Right lobe of liver (tissue), 6 donors: ENCODE results near the gene XPO6. TPM values are rescaled to one million over a fixed set of nuclear protein-coding genes. Genes with fewer than 3 reads are reported as not detected.

ENCODE experiments used
- ATAC-seq, 4 donors: fragments of 200-7000 bp; cut with Tn5 transposase; one replicate each; pipeline ENCODE4 v1.9.1; 2020; ENCODE audit warnings: mild to moderate bottlenecking in 4 of 4, moderate library complexity in 4 of 4
- DNase-seq, 3 donors: peaks; one replicate each; pipeline ENCODE4 v3.0.0-alpha.2; 2020
- H3K27ac ChIP-seq, 3 donors: fragments of 200-600 bp; one replicate each; pipeline ENCODE4 v1.8.0; 2022
- H3K27me3 ChIP-seq, 2 donors: fragments of 200-600 bp; one replicate each; pipeline ENCODE4 v1.8.0; 2022
- H3K36me3 ChIP-seq, 4 donors: fragments of 200-600 bp; sonication (generic) in 1 of 4; one replicate each; pipeline versions ENCODE4 v1.5.1 to v1.8.0; 2017 to 2022; ENCODE audit warnings: control low read depth in 1 of 4
- H3K4me1 ChIP-seq, 4 donors: fragments of 200-600 bp; sonication (generic) in 1 of 4; one replicate each; pipeline versions ENCODE4 v1.5.1 to v1.8.0; 2017 to 2022; ENCODE audit warnings: control low read depth in 1 of 4
- H3K4me3 ChIP-seq, 3 donors: fragments of 200-600 bp; one replicate each; pipeline ENCODE4 v1.8.0; 2022
- H3K9me3 ChIP-seq, 4 donors: fragments of 200-600 bp; sonication (generic) in 1 of 4; one replicate each; pipeline versions ENCODE4 v1.5.1 to v1.8.0; 2017 to 2022; ENCODE audit warnings: control low read depth in 1 of 4
- POLR2A ChIP-seq: fragments of 450-650 bp; IDR thresholded peaks from one replicate; pipeline ENCODE4 v1.6.1; 2017; ENCODE audit warnings: antibody characterized with exemption, mild to moderate bottlenecking
- WGBS: methylation state at CpG from one replicate; pipeline ENCODE4 v1.1.6; 2018; ENCODE audit warnings: low coverage, low lambda C conversion rate; ENCODE audit not compliant: insufficient coverage; ENCODE audit errors: missing lambda C conversion rate; 5-methylcytosine and 5-hydroxymethylcytosine counted together
- intact Hi-C, 2 donors: fragments of 100-400 bp; cut with DNase I; formaldehyde crosslinking; loops; one replicate each; pipeline versions ENCODE4 v1.11.2 to v1.14.1; 2022
- total RNA-seq, 6 experiments: library from RNA; depleted of rRNA in 2 of 6; stranded (reverse); fragments of >200 nt in 2 of 6; fragmentation: NEBNext Ultra II Directional in 3 of 6; extraction: Animal tissue kit (Norgen Biotek cat#: 25700) in 3 of 6; gene quantifications; one replicate each; pipeline versions ENCODE4 v1.1.0 to v1.2.4, GENCODE V29; 2016 to 2023
- TF ChIP-seq, protein P1 (sequence below), 4 donors: fragments of 200-600 bp in 3 of 4; fragments of 450-650 bp in 1 of 4; IDR thresholded peaks; one replicate each; pipeline versions ENCODE4 v1.5.1 to v1.8.0; 2016 to 2022; ENCODE audit warnings: antibody characterized with exemption in 4 of 4, mild to moderate bottlenecking in 2 of 4
- donor health status: DM: no; HTN: yes; CAD: no.
- donor health status: DM: no; HTN: no; CAD: no.
- donor health status: DM: no; HTN: no; CAD: no.
- donor health status: DM: no; HTN: yes; CAD: no.
- donor health status: DM: no; HTN: yes; CAD: no.

The XPO6 gene
- total RNA-seq, 6 experiments from 2014 or later, result 41.8 to 62.1 (median 51.3) TPM

DNA sequence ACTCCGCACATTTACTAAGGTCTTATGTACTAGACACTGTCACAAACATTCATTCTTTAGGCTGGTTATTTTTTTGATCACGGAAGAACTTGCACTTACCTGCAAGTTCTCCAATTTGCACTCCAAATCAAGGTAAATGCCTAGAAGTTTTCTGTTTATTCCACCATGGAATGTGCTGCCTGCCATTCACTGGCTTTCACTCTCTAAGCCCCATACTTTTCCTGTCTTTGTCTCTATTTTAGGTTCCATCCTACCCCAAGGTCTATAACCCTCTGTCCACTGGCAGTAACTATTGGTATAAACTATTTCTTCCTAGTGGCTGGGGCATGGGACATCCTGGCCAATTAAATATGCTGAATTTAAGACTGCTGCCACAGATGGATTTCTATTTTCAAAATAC, 15.9 kb downstream of the XPO6 start:
- TF ChIP-seq POLR2A, result no peak
- TF ChIP-seq, protein P1, sequence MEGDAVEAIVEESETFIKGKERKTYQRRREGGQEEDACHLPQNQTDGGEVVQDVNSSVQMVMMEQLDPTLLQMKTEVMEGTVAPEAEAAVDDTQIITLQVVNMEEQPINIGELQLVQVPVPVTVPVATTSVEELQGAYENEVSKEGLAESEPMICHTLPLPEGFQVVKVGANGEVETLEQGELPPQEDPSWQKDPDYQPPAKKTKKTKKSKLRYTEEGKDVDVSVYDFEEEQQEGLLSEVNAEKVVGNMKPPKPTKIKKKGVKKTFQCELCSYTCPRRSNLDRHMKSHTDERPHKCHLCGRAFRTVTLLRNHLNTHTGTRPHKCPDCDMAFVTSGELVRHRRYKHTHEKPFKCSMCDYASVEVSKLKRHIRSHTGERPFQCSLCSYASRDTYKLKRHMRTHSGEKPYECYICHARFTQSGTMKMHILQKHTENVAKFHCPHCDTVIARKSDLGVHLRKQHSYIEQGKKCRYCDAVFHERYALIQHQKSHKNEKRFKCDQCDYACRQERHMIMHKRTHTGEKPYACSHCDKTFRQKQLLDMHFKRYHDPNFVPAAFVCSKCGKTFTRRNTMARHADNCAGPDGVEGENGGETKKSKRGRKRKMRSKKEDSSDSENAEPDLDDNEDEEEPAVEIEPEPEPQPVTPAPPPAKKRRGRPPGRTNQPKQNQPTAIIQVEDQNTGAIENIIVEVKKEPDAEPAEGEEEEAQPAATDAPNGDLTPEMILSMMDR (IDR thresholded peaks at IDR 0.05), result no peak
- Histone ChIP-seq H3K27me3 (no peaks in the 10 kb centered on the region), H3K4me1 (no peaks in the 10 kb centered on the region), H3K4me3 (no peak overlapping the region), H3K36me3 (peaks cover 0 to 6% (median 2%) of the 10 kb centered on the region in 4 donors), H3K9me3 (no peaks in the 10 kb centered on the region), H3K27ac (no peak overlapping the region)
- DNase-seq (no peak), ATAC-seq (no peak)
- intact Hi-C loops, result no loop called here
- 100% methylated on average over 2 of the region's 2 CpGs for WGBS

DNA sequence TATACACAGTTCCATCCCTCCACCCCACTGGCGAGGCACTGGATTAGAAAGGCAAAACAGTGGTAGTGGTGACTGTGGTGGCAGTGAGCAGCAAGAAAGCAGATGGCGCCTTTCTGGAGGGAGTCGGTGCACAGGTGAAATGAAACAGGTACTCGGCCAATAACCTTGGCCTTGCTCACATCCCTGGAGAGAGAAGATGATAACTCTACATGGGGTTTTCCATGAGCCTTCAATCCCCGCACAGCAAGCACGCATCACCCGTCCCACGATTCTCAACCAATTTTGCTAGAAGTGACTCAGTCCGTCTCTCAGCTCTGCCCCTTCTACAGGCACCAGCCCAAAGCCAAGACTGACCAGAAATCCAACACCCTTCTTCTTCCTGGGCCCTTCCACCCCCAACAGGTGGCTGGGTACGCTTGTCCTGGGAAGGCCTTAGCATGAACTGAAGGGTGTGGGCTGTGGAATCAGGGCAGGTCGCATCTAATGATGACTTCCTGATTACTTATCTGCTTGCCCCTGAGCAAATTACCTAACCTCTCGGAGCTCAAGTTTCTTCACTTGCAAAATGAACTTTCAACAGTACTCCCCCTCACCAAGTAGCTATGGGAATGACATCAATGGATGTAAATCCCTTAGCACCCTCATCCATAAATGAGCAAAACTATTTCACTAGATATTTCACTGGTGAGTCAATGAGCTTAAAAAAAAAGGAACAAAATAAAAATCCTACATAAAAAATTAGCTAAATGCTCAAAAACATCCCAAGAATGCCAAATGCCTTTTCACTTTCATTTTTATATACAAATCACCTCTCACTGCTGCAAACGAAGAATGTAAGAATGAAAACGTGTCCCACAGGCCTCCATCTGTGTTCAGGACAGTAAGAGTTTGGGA, 18.0 kb downstream of the XPO6 start:
- DNase-seq (no peak), ATAC-seq (peak in 1 of 4 donors; percentile 18)
- TF ChIP-seq, protein P1 (IDR thresholded peaks at IDR 0.05), result no peak
- no peak for TF ChIP-seq POLR2A
- Histone ChIP-seq H3K27me3 (no peaks in the 10 kb centered on the region), H3K27ac (no peak overlapping the region), H3K9me3 (no peaks in the 10 kb centered on the region), H3K4me3 (no peak overlapping the region), H3K4me1 (no peaks in the 10 kb centered on the region), H3K36me3 (peaks cover 0 to 4% (median 0%) of the 10 kb centered on the region in 4 donors)
- intact Hi-C loops, result no loop called here
- 75% methylated on average over 12 of the region's 14 CpGs for WGBS

DNA sequence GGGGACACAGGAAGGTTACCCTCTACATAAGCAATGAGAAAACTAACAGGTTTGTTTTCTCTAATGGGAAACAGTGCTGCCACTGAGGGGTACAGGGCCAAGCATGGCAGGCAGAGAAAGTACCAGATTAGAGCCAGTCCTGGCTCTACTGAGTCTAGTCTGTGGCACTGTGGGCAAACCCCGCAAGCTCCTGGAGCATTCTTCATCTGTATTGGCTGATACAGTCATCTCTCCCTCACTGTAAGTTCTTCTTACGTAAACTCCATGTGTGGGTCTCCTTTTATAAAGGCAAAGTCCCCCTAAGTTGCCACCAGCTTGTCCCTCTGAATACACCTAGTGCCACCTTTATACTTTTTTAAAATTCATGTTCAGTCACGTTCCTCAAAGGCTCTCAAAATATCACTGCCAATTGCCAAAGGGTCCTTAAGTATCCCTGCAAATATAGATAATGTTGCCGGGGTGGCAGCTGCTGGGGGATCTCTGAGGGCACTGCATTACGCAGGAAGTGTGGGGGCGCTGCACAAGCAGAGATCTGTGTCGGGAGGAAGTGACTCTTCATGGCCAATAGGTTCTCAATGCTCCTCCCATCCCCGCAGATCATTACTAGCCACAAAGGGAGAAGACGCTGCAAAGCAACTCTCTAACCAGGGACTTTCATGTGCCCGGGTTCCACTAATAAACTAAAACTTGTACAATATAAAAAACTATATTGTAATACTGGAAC, 18.8 kb downstream of the XPO6 start:
- Histone ChIP-seq H3K36me3 (peaks cover 0 to 4% (median 0%) of the 10 kb centered on the region in 4 donors), H3K27me3 (no peaks in the 10 kb centered on the region), H3K4me3 (no peak overlapping the region), H3K9me3 (no peaks in the 10 kb centered on the region), H3K4me1 (no peaks in the 10 kb centered on the region), H3K27ac (no peak overlapping the region)
- 61% methylated on average over 9 of the region's 10 CpGs for WGBS
- peak; percentile 19 for TF ChIP-seq POLR2A
- TF ChIP-seq, protein P1 (IDR thresholded peaks at IDR 0.05), result no peak
- DNase-seq (no peak), ATAC-seq (peak; percentile 26 to 50 (median 38))
- intact Hi-C loops, result no loop called here

DNA sequence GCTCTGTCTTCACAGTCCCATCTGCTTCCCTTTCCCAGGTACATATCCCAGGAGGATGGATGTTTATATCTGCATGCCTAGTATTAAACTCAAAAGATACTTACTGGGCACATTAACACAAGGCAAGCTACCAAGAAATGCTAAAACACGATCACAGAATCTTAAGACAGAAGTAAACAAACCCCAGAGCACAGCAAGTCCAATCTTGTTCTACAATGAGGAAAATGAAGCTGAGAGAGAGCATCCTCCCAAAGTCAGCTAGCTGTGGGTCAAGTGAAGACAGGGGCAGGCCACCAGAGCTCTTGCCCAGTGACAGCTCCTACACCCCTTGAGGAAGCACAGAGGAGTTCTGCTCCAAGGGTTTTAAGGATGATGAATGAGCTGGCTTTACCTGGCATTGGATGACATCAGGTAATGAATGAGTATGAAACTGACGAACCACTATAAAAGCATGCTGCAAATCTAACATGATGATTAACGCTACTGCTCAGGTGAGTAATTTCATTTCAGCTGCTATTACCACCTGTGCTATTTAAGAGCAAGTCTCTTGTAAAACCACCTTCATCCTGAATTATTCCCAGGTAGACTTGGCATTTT, 20.3 kb downstream of the XPO6 start:
- H3K27me3 ChIP-seq, result no peaks in the 10 kb centered on the region
- no peaks in the 10 kb centered on the region for H3K4me1 ChIP-seq
- intact Hi-C loops, result no loop called here
- TF ChIP-seq, protein P1 (IDR thresholded peaks at IDR 0.05), result no peak
- TF ChIP-seq POLR2A, result no peak
- ATAC-seq (no peak), DNase-seq (no peak)
- H3K36me3 ChIP-seq, result peaks cover 0 to 4% (median 0%) of the 10 kb centered on the region in 4 donors
- WGBS, result 86% methylated on average over 2 of the region's 3 CpGs
- H3K27ac ChIP-seq, result no peak overlapping the region
- no peak overlapping the region for H3K4me3 ChIP-seq
- H3K9me3 ChIP-seq, result no peaks in the 10 kb centered on the region
